Dedifferentiated amniotic fluid mesenchymal stem cell (primary cell): ENCODE data around the gene SCAF1.

ENCODE experiments used
- DNase-seq: peaks from one replicate; pipeline ENCODE4 v3.0.0-alpha.2; 2016; ENCODE audit errors: extremely low spot score

SCAF1 gene

GRCh38 chr19:49641688-49642491 is at the start of gene SCAF1:
SCAF1 (plus strand) TSS chr19:49642209; CDS start chr19:49645027, 2,818 bp downstream.
- DNase-seq, result peak; percentile 99

- no peak for DNase-seq
These were observed 49.4 kb upstream of the SCAF1 start for GRCh38 chr19:49592486-49593232.

- peak; percentile 90 for DNase-seq
These were observed 48.5 kb upstream of the SCAF1 start for GRCh38 chr19:49593233-49594113.

- no peak for DNase-seq
These were observed 47.6 kb upstream of the SCAF1 start for GRCh38 chr19:49594157-49594992.

- DNase-seq, result no peak
These were observed 46.8 kb upstream of the SCAF1 start for GRCh38 chr19:49594993-49595818.

- DNase-seq, result no peak
These were observed 46.1 kb upstream of the SCAF1 start for GRCh38 chr19:49595819-49596404.

GRCh38 chr19:49596407-49596806 is 45.6 kb upstream of the SCAF1 start:
- DNase-seq, result no peak

GRCh38 chr19:49596954-49597702 is 44.9 kb upstream of the SCAF1 start:
- no peak for DNase-seq

- DNase-seq, result no peak
These were observed 44.4 kb upstream of the SCAF1 start for GRCh38 chr19:49597703-49597974.

- no peak for DNase-seq
These were observed 42.4 kb upstream of the SCAF1 start for GRCh38 chr19:49599378-49600295.

GRCh38 chr19:49601482-49602038 is 40.4 kb upstream of the SCAF1 start:
- DNase-seq, result no peak

GRCh38 chr19:49602806-49603205 is 39.2 kb upstream of the SCAF1 start:
- DNase-seq, result no peak

GRCh38 chr19:49605605-49606004 is 36.4 kb upstream of the SCAF1 start:
- DNase-seq, result no peak

GRCh38 chr19:49609499-49610092 is 32.4 kb upstream of the SCAF1 start:
- no peak for DNase-seq

GRCh38 chr19:49613374-49613773 is 28.6 kb upstream of the SCAF1 start:
- no peak for DNase-seq

- peak; percentile 37 for DNase-seq
These were observed 27.7 kb upstream of the SCAF1 start for GRCh38 chr19:49614096-49614833.

- DNase-seq, result no peak
These were observed 26.1 kb upstream of the SCAF1 start for GRCh38 chr19:49615861-49616260.
